ENCODE measurements around the gene GRM2. TPM values are rescaled to one million over a fixed set of nuclear protein-coding genes. Genes with fewer than 3 reads are reported as not detected.

Gene GRM2
- total and polyA plus RNA-seq, 4 donors, result 1.3 to 10.2 (median 3.5) TPM

- H3K4me1 ChIP-seq (ENCODE audit: control insufficient read depth, insufficient read depth, low read length), result peaks cover 11% of the 10 kb centered on the region
- WGBS (ENCODE audit: insufficient coverage), result 94% methylated on average over 6 of the region's 7 CpGs
Measured at GRCh38 chr3:51679777-51680176, 27.1 kb upstream of the GRM2 start.

GRCh38 chr3:51680196-51680595, 26.7 kb upstream of the GRM2 start:
- H3K9me3 ChIP-seq (ENCODE audit: control insufficient read depth, insufficient read depth, low read length), result no peaks in the 10 kb centered on the region
- H3K27ac ChIP-seq (ENCODE audit: low read depth, low read length), result no peak overlapping the region
- no peaks in the 10 kb centered on the region for H3K27me3 ChIP-seq (ENCODE audit: control insufficient read depth, insufficient read depth, low read length)
- H3K4me3 ChIP-seq (ENCODE audit: low read depth, low read length), result no peak overlapping the region
- H3K4me1 ChIP-seq (ENCODE audit: control insufficient read depth, insufficient read depth, low read length), result peaks cover 11% of the 10 kb centered on the region
- peaks cover 73% of the 10 kb centered on the region for H3K36me3 ChIP-seq (ENCODE audit: control insufficient read depth, insufficient read depth, low read length)
- DNase-seq (ENCODE audit: low read depth in 4 of 6, low spot score in 6 of 6), result no peak
- 92% methylated on average over 6 of the region's 6 CpGs for WGBS (ENCODE audit: insufficient coverage)

More at GRCh38 chr3:51679777-51680176, 27.1 kb upstream of the GRM2 start:
- DNase-seq (ENCODE audit: low read depth in 4 of 6, low spot score in 6 of 6), result no peak
- H3K27me3 ChIP-seq (ENCODE audit: control insufficient read depth, insufficient read depth, low read length), result no peaks in the 10 kb centered on the region
- H3K4me3 ChIP-seq (ENCODE audit: low read depth, low read length), result no peak overlapping the region
- H3K36me3 ChIP-seq (ENCODE audit: control insufficient read depth, insufficient read depth, low read length), result peaks cover 75% of the 10 kb centered on the region
- H3K27ac ChIP-seq (ENCODE audit: low read depth, low read length), result no peak overlapping the region
- H3K9me3 ChIP-seq (ENCODE audit: control insufficient read depth, insufficient read depth, low read length), result no peaks in the 10 kb centered on the region

GRCh38 chr3:51680663-51681230, 26.1 kb upstream of the GRM2 start:
- Histone ChIP-seq H3K27me3 (ENCODE audit: control insufficient read depth, insufficient read depth, low read length) (no peaks in the 10 kb centered on the region), H3K36me3 (ENCODE audit: control insufficient read depth, insufficient read depth, low read length) (peaks cover 76% of the 10 kb centered on the region), H3K4me3 (ENCODE audit: low read depth, low read length) (no peak overlapping the region), H3K4me1 (ENCODE audit: control insufficient read depth, insufficient read depth, low read length) (peaks cover 11% of the 10 kb centered on the region), H3K27ac (ENCODE audit: low read depth, low read length) (no peak overlapping the region), H3K9me3 (ENCODE audit: control insufficient read depth, insufficient read depth, low read length) (no peaks in the 10 kb centered on the region)
- DNase-seq (ENCODE audit: low read depth in 4 of 6, low spot score in 6 of 6), result no peak
- WGBS (ENCODE audit: insufficient coverage), result 94% methylated on average over 2 of the region's 2 CpGs

GRCh38 chr3:51681453-51681852, 25.4 kb upstream of the GRM2 start:
- no peaks in the 10 kb centered on the region for H3K9me3 ChIP-seq (ENCODE audit: control insufficient read depth, insufficient read depth, low read length)
- no peak overlapping the region for H3K4me3 ChIP-seq (ENCODE audit: low read depth, low read length)
- no peak for DNase-seq (ENCODE audit: low read depth in 4 of 6, low spot score in 6 of 6)
- H3K27me3 ChIP-seq (ENCODE audit: control insufficient read depth, insufficient read depth, low read length), result no peaks in the 10 kb centered on the region
- peaks cover 17% of the 10 kb centered on the region for H3K4me1 ChIP-seq (ENCODE audit: control insufficient read depth, insufficient read depth, low read length)
- WGBS (ENCODE audit: insufficient coverage), result 93% methylated on average over 3 of the region's 3 CpGs
- H3K36me3 ChIP-seq (ENCODE audit: control insufficient read depth, insufficient read depth, low read length), result peaks cover 76% of the 10 kb centered on the region
- H3K27ac ChIP-seq (ENCODE audit: low read depth, low read length), result no peak overlapping the region

DNA sequence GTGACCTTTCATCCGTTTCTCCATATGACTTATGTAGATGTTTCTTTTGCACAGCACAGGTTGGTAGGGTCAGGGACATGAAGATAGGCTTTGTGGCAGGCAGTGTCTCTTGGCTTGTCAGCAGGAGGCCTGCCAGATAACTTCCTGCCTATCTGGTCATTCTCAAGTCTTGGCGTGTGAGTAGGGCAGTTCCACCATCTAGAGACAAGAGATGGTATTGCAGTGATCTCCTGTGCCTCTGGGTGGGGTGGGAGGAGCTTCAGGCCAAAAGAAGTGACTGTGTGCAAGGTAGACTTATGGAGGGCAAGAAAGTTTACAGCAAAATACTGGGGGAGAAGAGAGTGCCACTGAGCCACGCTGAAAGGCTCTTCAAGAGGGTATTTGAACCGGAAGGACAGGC, 24.8 kb upstream of the GRM2 start:
- Histone ChIP-seq H3K27ac (ENCODE audit: low read depth, low read length) (no peak overlapping the region), H3K4me3 (ENCODE audit: low read depth, low read length) (no peak overlapping the region), H3K36me3 (ENCODE audit: control insufficient read depth, insufficient read depth, low read length) (peaks cover 79% of the 10 kb centered on the region), H3K27me3 (ENCODE audit: control insufficient read depth, insufficient read depth, low read length) (no peaks in the 10 kb centered on the region), H3K4me1 (ENCODE audit: control insufficient read depth, insufficient read depth, low read length) (peaks cover 23% of the 10 kb centered on the region), H3K9me3 (ENCODE audit: control insufficient read depth, insufficient read depth, low read length) (no peaks in the 10 kb centered on the region)
- 19% methylated on average over 4 of the region's 4 CpGs for WGBS (ENCODE audit: insufficient coverage)
- DNase-seq (ENCODE audit: low read depth in 4 of 6, low spot score in 6 of 6), result peak in 4 of 6 donors; percentile 40 to 92 (median 64)

GRCh38 chr3:51682526-51682925, 24.3 kb upstream of the GRM2 start:
- H3K27ac ChIP-seq (ENCODE audit: low read depth, low read length), result no peak overlapping the region
- no peak overlapping the region for H3K4me3 ChIP-seq (ENCODE audit: low read depth, low read length)
- no peak for DNase-seq (ENCODE audit: low read depth in 4 of 6, low spot score in 6 of 6)
- 90% methylated on average over 6 of the region's 7 CpGs for WGBS (ENCODE audit: insufficient coverage)
- peaks cover 27% of the 10 kb centered on the region for H3K4me1 ChIP-seq (ENCODE audit: control insufficient read depth, insufficient read depth, low read length)
- H3K27me3 ChIP-seq (ENCODE audit: control insufficient read depth, insufficient read depth, low read length), result no peaks in the 10 kb centered on the region
- H3K36me3 ChIP-seq (ENCODE audit: control insufficient read depth, insufficient read depth, low read length), result peaks cover 80% of the 10 kb centered on the region
- H3K9me3 ChIP-seq (ENCODE audit: control insufficient read depth, insufficient read depth, low read length), result no peaks in the 10 kb centered on the region

- H3K27ac ChIP-seq (ENCODE audit: low read depth, low read length), result no peak overlapping the region
- no peaks in the 10 kb centered on the region for H3K9me3 ChIP-seq (ENCODE audit: control insufficient read depth, insufficient read depth, low read length)
- H3K4me3 ChIP-seq (ENCODE audit: low read depth, low read length), result no peak overlapping the region
- DNase-seq (ENCODE audit: low read depth in 4 of 6, low spot score in 6 of 6), result no peak
- no CpG with 5 or more reads among the region's 2 CpGs for WGBS (ENCODE audit: insufficient coverage)
- peaks cover 80% of the 10 kb centered on the region for H3K36me3 ChIP-seq (ENCODE audit: control insufficient read depth, insufficient read depth, low read length)
- H3K4me1 ChIP-seq (ENCODE audit: control insufficient read depth, insufficient read depth, low read length), result peaks cover 34% of the 10 kb centered on the region
- H3K27me3 ChIP-seq (ENCODE audit: control insufficient read depth, insufficient read depth, low read length), result no peaks in the 10 kb centered on the region
Measured at GRCh38 chr3:51683566-51683965, 23.3 kb upstream of the GRM2 start.

DNA sequence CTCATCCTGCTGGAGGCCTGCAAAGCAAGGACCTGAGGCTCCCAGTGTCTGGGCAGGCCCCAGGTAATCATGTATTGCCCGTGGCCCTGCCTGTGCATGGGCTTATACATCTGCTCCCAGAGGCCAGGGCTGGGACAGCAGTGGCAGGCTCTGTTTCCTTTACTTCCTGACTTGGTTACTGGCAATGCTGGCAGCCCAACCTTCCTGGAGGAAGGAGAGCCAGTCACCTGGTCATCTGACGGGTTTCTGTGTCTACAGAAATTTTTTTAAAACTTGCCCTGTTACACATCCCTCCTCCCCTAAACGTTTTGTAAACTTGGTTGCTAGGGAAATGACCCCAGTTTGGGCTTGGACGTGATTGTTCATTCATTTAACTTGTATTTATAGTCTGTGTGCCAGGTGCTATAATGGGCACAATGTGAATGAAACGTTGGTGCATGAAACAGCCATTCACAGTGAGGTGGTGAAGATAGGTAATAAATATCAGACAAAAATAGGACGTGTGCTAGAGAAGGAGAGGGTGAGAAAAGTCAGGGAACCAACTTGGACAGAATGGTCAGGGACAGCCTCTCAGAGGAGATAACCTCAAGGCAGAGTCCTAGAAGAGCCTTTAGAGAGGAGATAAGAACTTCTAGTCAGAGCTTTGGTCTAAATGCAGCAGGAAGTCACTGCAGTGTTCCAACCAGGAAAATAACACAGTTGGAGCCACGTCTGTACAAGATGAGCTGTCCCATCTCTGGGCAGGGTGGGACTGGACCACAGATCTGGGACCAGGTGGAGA, 21.7 kb upstream of the GRM2 start:
- H3K27ac ChIP-seq (ENCODE audit: low read depth, low read length), result no peak overlapping the region
- H3K36me3 ChIP-seq (ENCODE audit: control insufficient read depth, insufficient read depth, low read length), result peaks cover 74% of the 10 kb centered on the region
- H3K27me3 ChIP-seq (ENCODE audit: control insufficient read depth, insufficient read depth, low read length), result no peaks in the 10 kb centered on the region
- peaks cover 34% of the 10 kb centered on the region for H3K4me1 ChIP-seq (ENCODE audit: control insufficient read depth, insufficient read depth, low read length)
- DNase-seq (ENCODE audit: low read depth in 4 of 6, low spot score in 6 of 6), result no peak
- no peaks in the 10 kb centered on the region for H3K9me3 ChIP-seq (ENCODE audit: control insufficient read depth, insufficient read depth, low read length)
- WGBS (ENCODE audit: insufficient coverage), result 51% methylated on average over 4 of the region's 7 CpGs
- no peak overlapping the region for H3K4me3 ChIP-seq (ENCODE audit: low read depth, low read length)

DNA sequence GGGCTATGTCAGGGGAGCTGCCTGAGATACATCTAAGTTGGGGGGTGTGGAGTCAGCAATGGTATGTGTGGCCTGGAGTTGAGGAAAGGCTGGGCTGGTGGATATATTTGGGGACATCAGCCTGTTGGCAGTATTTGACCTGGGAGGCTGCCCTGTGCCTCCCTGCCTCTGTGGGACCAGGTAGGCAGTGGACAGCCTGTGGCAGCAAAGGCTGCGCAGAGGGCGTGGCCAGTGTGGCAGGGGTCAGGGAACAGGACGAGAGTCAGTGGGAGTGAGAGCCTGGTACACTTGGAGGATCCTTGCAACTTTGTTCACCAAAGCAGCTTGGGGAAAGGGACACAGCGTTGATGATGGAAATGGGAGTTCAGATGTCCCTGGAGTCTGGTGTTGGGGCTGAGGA, 20.8 kb upstream of the GRM2 start:
- WGBS (ENCODE audit: insufficient coverage), result 82% methylated on average over 4 of the region's 4 CpGs
- DNase-seq (ENCODE audit: low read depth in 4 of 6, low spot score in 6 of 6), result no peak
- H3K9me3 ChIP-seq (ENCODE audit: control insufficient read depth, insufficient read depth, low read length), result no peaks in the 10 kb centered on the region
- no peaks in the 10 kb centered on the region for H3K27me3 ChIP-seq (ENCODE audit: control insufficient read depth, insufficient read depth, low read length)
- H3K36me3 ChIP-seq (ENCODE audit: control insufficient read depth, insufficient read depth, low read length), result peaks cover 74% of the 10 kb centered on the region
- H3K4me1 ChIP-seq (ENCODE audit: control insufficient read depth, insufficient read depth, low read length), result peaks cover 35% of the 10 kb centered on the region
- H3K4me3 ChIP-seq (ENCODE audit: low read depth, low read length), result no peak overlapping the region
- no peak overlapping the region for H3K27ac ChIP-seq (ENCODE audit: low read depth, low read length)
